HepG2 (cell line): ENCODE results near the gene SPRYD4. TPM values are rescaled to one million over a fixed set of nuclear protein-coding genes. Genes with fewer than 3 reads are reported as not detected.

Experiments used
- ATAC-seq: fragments of 200-7000 bp; cut with Tn5 transposase; 3 replicates; pipeline ENCODE4 v1.9.1; 2020; ENCODE audit warnings: mild to moderate bottlenecking, moderate library complexity
- BruUV-seq: library from RNA; stranded (reverse); fragments of 400-500 nt; replicated peaks from 2 replicates; lab custom pipeline; 2021; lab: Mats Ljungman, UMichigan
- CTCF ChIA-PET: fragments of 300-600 bp; formaldehyde crosslinking; extraction: SDS; loops from one replicate; lab custom pipeline; 2021; ENCODE audit warnings: low total read pairs, inconsistent platforms, low intra/inter-chr PET ratio; lab: Yijun Ruan, JAX
- POLR2A ChIA-PET: fragments of 350-600 bp; sonication (Branson Sonifier 250); formaldehyde crosslinking; loops from one replicate; lab custom pipeline; 2020; ENCODE audit warnings: antibody characterized with exemption, inconsistent platforms; lab: Yijun Ruan, JAX
- DNase-seq: peaks from one replicate; pipeline ENCODE4 v3.0.0-alpha.2; 2015; ENCODE audit warnings: low spot score
- FAIRE-seq: peaks from 3 replicates; lab custom pipeline; 2011; peaks lifted over from hg19 to GRCh38; lab: Jason Lieb, UNC
- H2AFZ ChIP-seq: one replicate; pipeline ENCODE4 v1.6.1; 2011; ENCODE audit warnings: low read length, inconsistent platforms
- H3K27ac ChIP-seq: fragments of 300-600 bp; 3 replicates; pipeline ENCODE4 v1.8.0; 2011; ENCODE audit warnings: mixed run types, mild to moderate bottlenecking, mixed read lengths, low read length, inconsistent platforms; ENCODE audit not compliant: insufficient read depth; ENCODE audit errors: extremely low read length
- H3K27me3 ChIP-seq, 2 experiments: fragments of 200-600 bp in 1 of 2; 2 replicates in 1 of 2; 3 replicates in 1 of 2; pipeline versions ENCODE4 v1.6.0 to v1.8.0; 2011; ENCODE audit warnings: low read length in 2 of 2, mild to moderate bottlenecking in 2 of 2, moderate library complexity in 2 of 2, inconsistent platforms in 1 of 2; ENCODE audit not compliant: insufficient read depth in 2 of 2, control insufficient read depth in 1 of 2
- H3K36me3 ChIP-seq, 2 experiments: fragments of 200-600 bp in 1 of 2; replicated peaks in 1 of 2; 2 replicates in 1 of 2; 3 replicates in 1 of 2; pipeline versions ENCODE4 v1.5.1 to v1.8.0; 2011; ENCODE audit warnings: low read length in 2 of 2, inconsistent platforms in 1 of 2; ENCODE audit not compliant: insufficient read depth in 2 of 2, control insufficient read depth in 1 of 2
- H3K4me1 ChIP-seq: 2 replicates; pipeline ENCODE4 v1.5.1; 2012; ENCODE audit warnings: low read length, inconsistent platforms; ENCODE audit not compliant: insufficient read depth
- H3K4me2 ChIP-seq: 2 replicates; pipeline ENCODE4 v1.6.0; 2011; ENCODE audit warnings: low read depth, low read length, inconsistent platforms
- H3K4me3 ChIP-seq, 3 experiments: fragments of 200-600 bp in 1 of 3; sonication (generic), shearing (Covaris generic) in 1 of 3; replicated peaks in 1 of 3; 2 replicates each; pipeline ENCODE4 v1.5.1; 2011 to 2016; ENCODE audit warnings: low read length in 3 of 3, inconsistent platforms in 2 of 3, low read depth in 2 of 3, mild to moderate bottlenecking in 2 of 3, control low read depth in 1 of 3, mixed read lengths in 1 of 3; ENCODE audit not compliant: insufficient read depth in 1 of 3
- H3K79me2 ChIP-seq: one replicate; pipeline ENCODE4 v1.6.1; 2011; ENCODE audit warnings: low read length, inconsistent platforms; ENCODE audit not compliant: insufficient read depth
- H3K9ac ChIP-seq: 2 replicates; pipeline ENCODE4 v1.6.0; 2011; ENCODE audit warnings: mild to moderate bottlenecking, low read depth, low read length, inconsistent platforms; ENCODE audit not compliant: insufficient read depth
- H3K9me3 ChIP-seq: 2 replicates; pipeline ENCODE4 v1.5.1; 2012; ENCODE audit warnings: mild to moderate bottlenecking, low read length
- H4K20me1 ChIP-seq: 2 replicates; pipeline ENCODE4 v1.6.0; 2011; ENCODE audit warnings: inconsistent platforms, mild to moderate bottlenecking, low read length, moderate library complexity; ENCODE audit not compliant: insufficient read depth
- DPF2 ChIP-seq: sonication (generic); formaldehyde crosslinking; IDR thresholded peaks from 2 replicates; pipeline ENCODE4 v1.4.0; 2020; ENCODE audit warnings: mild to moderate bottlenecking, low read depth, missing genetic modification reagents, borderline replicate concordance
- HNRNPLL ChIP-seq: fragments of 200-400 bp; formaldehyde crosslinking; IDR thresholded peaks from 2 replicates; pipeline ENCODE4 v1.6.1; 2017; ENCODE audit warnings: mild to moderate bottlenecking, low read depth, low read length; ENCODE audit not compliant: poor library complexity, severe bottlenecking
- MBNL3 ChIP-seq: fragments of 250-450 bp; sonication (Bioruptor Pico); conservative IDR thresholded peaks from 2 replicates; pipeline ENCODE4 v1.8.0; 2022; ENCODE audit warnings: mild to moderate bottlenecking, inconsistent platforms
- NR1H2 ChIP-seq: sonication (generic); formaldehyde crosslinking; IDR thresholded peaks from 2 replicates; pipeline ENCODE4 v1.8.1; 2022; ENCODE audit warnings: low read depth, missing genetic modification reagents, borderline replicate concordance
- POGZ ChIP-seq: sonication (generic); formaldehyde crosslinking; IDR thresholded peaks from 2 replicates; pipeline ENCODE4 v1.4.0; 2020; ENCODE audit warnings: mild to moderate bottlenecking, missing genetic modification reagents
- REL ChIP-seq: sonication (generic); formaldehyde crosslinking; conservative IDR thresholded peaks from 2 replicates; pipeline ENCODE4 v1.8.0; 2022; ENCODE audit warnings: mild to moderate bottlenecking, missing genetic modification reagents, moderate library complexity
- SETDB1 ChIP-seq: sonication (generic); formaldehyde crosslinking; IDR thresholded peaks from 2 replicates; pipeline ENCODE4 v1.5.1; 2020; ENCODE audit warnings: missing genetic modification reagents, mild to moderate bottlenecking, borderline replicate concordance
- ZBTB39 ChIP-seq: sonication (generic); formaldehyde crosslinking; IDR thresholded peaks from 2 replicates; pipeline ENCODE4 v1.5.0; 2020; ENCODE audit warnings: missing genetic modification reagents
- ZFX ChIP-seq: sonication (generic); formaldehyde crosslinking; IDR thresholded peaks from 2 replicates; pipeline ENCODE4 v1.4.0; 2020; ENCODE audit warnings: mild to moderate bottlenecking, low read depth, missing genetic modification reagents, moderate library complexity
- ZNF432 ChIP-seq: sonication (generic); formaldehyde crosslinking; IDR thresholded peaks from 2 replicates; pipeline ENCODE4 v1.5.0; 2020; ENCODE audit warnings: missing genetic modification reagents, mild to moderate bottlenecking, borderline replicate concordance
- ZNF552 ChIP-seq: sonication (generic); formaldehyde crosslinking; IDR thresholded peaks from 2 replicates; pipeline ENCODE4 v1.9.0; 2022; ENCODE audit warnings: missing genetic modification reagents, mild to moderate bottlenecking, borderline replicate concordance
- ZNF615 ChIP-seq: sonication (generic); formaldehyde crosslinking; IDR thresholded peaks from 2 replicates; pipeline ENCODE4 v1.5.0; 2020; ENCODE audit warnings: mild to moderate bottlenecking, missing genetic modification reagents, borderline replicate concordance
- ZNF652 ChIP-seq: IDR thresholded peaks from 2 replicates; pipeline ENCODE4 v1.6.1; 2016; ENCODE audit warnings: low read depth, borderline replicate concordance
- WGBS: methylation state at CpG from one replicate; pipeline ENCODE4 v1.1.6; 2017; ENCODE audit warnings: low lambda C conversion rate; 5-methylcytosine and 5-hydroxymethylcytosine counted together
- in situ Hi-C: cut with HindIII; loops from 2 replicates; pipeline ENCODE4 v1.10.0; 2017; ENCODE audit warnings: low pct_unique_long_range_greater_than_20kb; ENCODE audit not compliant: extremely low pct_ligation_motif_present
- intact Hi-C: fragments of 100-400 bp; cut with micrococcal nuclease; formaldehyde crosslinking; loops from one replicate; pipeline ENCODE4 v1.10.0; 2022; ENCODE audit not compliant: unreplicated experiment
- polyA plus RNA-seq, 8 experiments: library from polyadenylated mRNA; depleted of rRNA in 3 of 8; stranded (reverse) in 7 of 8; unstranded in 1 of 8; fragments of >200 nt; fragmentation: Illumina TruSeq in 4 of 8; extraction: Trizol in 4 of 8; gene quantifications; 2 replicates each; pipeline versions ENCODE4 v1.2.1 to v1.2.3, GENCODE V29; 2011 to 2016; ENCODE audit warnings: low read depth in 4 of 8, missing spikeins in 1 of 8, mixed read lengths in 1 of 8; ENCODE audit not compliant: insufficient read depth in 1 of 8
- total RNA-seq, 5 experiments: library from RNA; depleted of rRNA; stranded (reverse); fragments of >200 nt; fragmentation: Illumina TruSeq; extraction: Trizol; gene quantifications; 2 replicates each; pipeline ENCODE4 v1.2.3, GENCODE V29; 2016; ENCODE audit warnings: low read depth in 1 of 5
- TF ChIP-seq, protein P1 (sequence below), 2 experiments: sonication (generic) in 1 of 2; formaldehyde crosslinking in 1 of 2; IDR thresholded peaks; 2 replicates each; pipeline versions ENCODE4 v1.4.0 to v1.6.1; 2016 to 2020; ENCODE audit warnings: borderline replicate concordance in 1 of 2, low read depth in 1 of 2, mild to moderate bottlenecking in 1 of 2, missing genetic modification reagents in 1 of 2

The SPRYD4 gene
- total and polyA plus RNA-seq, 2 of the 13 experiments (the other 11 are each of a cell fraction or from before 2014, with no cell fraction given), result 3.9 to 4.5 TPM

- Histone ChIP-seq H3K4me3 (no peak overlapping the region), H3K4me1 (peaks cover 23% of the 10 kb centered on the region), H2AFZ (no peak overlapping the region), H4K20me1 (no peaks in the 10 kb centered on the region), H3K9me3 (no peaks in the 10 kb centered on the region), H3K9ac (no peak overlapping the region), H3K4me2 (no peak overlapping the region), H3K79me2 (no peaks in the 10 kb centered on the region), H3K27me3 (no peaks in the 10 kb centered on the region), H3K27ac (no peak overlapping the region), H3K36me3 (no peaks in the 10 kb centered on the region)
- intact Hi-C loops (no loop called here), in situ Hi-C loops (no loop called here)
- 98% methylated on average over 1 of the region's 1 CpG for WGBS
- POLR2A ChIA-PET, result interaction anchor here (0.6 kb wide), 1 partner anchor 12 kb away, joined by 3 read pairs; no protein-coding TSS in a partner anchor
- CTCF ChIA-PET, result no interaction called here
- FAIRE-seq, result no peak
- DNase-seq, result no peak
- ATAC-seq, result no peak
- TF ChIP-seq, protein P1, sequence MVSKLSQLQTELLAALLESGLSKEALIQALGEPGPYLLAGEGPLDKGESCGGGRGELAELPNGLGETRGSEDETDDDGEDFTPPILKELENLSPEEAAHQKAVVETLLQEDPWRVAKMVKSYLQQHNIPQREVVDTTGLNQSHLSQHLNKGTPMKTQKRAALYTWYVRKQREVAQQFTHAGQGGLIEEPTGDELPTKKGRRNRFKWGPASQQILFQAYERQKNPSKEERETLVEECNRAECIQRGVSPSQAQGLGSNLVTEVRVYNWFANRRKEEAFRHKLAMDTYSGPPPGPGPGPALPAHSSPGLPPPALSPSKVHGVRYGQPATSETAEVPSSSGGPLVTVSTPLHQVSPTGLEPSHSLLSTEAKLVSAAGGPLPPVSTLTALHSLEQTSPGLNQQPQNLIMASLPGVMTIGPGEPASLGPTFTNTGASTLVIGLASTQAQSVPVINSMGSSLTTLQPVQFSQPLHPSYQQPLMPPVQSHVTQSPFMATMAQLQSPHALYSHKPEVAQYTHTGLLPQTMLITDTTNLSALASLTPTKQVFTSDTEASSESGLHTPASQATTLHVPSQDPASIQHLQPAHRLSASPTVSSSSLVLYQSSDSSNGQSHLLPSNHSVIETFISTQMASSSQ (IDR thresholded peaks at IDR 0.05; ENCODE audit: low read depth), result no peak
- TF ChIP-seq, protein P1 (CRISPR knock-in tag; IDR thresholded peaks at IDR 0.05; ENCODE audit: borderline replicate concordance), result no peak
- TF ChIP-seq HNRNPLL (no peak), ZNF615 (CRISPR knock-in tag) (no peak), ZNF552 (CRISPR knock-in tag) (no peak), NR1H2 (CRISPR knock-in tag) (no peak), ZNF652 (CRISPR knock-in tag) (no peak), DPF2 (no peak), SETDB1 (no peak), ZFX (no peak), ZBTB39 (CRISPR knock-in tag) (no peak), REL (no peak), MBNL3 (CRISPR knock-in tag) (no peak), POGZ (CRISPR knock-in tag) (no peak), ZNF432 (no peak)
- no TSS peak for BruUV-seq
Observed at GRCh38 chr12:56484566-56484965, 16.2 kb downstream of the SPRYD4 start.
